SK-N-MC (cell line): ENCODE measurements around the gene GPR17.

Experiments used
- EZH2 ChIP-seq: fragments of 200-600 bp; sonication (generic); IDR thresholded peaks from one replicate; pipeline ENCODE4 v1.6.1; 2017; ENCODE audit warnings: antibody characterized with exemption
- FOXP2 ChIP-seq: optimal IDR thresholded peaks from 2 replicates; pipeline ENCODE3; 2011; ENCODE audit warnings: mild to moderate bottlenecking, moderate library complexity; ENCODE audit not compliant: insufficient read depth; ENCODE audit errors: extremely low read length, control extremely low read depth

DNA sequence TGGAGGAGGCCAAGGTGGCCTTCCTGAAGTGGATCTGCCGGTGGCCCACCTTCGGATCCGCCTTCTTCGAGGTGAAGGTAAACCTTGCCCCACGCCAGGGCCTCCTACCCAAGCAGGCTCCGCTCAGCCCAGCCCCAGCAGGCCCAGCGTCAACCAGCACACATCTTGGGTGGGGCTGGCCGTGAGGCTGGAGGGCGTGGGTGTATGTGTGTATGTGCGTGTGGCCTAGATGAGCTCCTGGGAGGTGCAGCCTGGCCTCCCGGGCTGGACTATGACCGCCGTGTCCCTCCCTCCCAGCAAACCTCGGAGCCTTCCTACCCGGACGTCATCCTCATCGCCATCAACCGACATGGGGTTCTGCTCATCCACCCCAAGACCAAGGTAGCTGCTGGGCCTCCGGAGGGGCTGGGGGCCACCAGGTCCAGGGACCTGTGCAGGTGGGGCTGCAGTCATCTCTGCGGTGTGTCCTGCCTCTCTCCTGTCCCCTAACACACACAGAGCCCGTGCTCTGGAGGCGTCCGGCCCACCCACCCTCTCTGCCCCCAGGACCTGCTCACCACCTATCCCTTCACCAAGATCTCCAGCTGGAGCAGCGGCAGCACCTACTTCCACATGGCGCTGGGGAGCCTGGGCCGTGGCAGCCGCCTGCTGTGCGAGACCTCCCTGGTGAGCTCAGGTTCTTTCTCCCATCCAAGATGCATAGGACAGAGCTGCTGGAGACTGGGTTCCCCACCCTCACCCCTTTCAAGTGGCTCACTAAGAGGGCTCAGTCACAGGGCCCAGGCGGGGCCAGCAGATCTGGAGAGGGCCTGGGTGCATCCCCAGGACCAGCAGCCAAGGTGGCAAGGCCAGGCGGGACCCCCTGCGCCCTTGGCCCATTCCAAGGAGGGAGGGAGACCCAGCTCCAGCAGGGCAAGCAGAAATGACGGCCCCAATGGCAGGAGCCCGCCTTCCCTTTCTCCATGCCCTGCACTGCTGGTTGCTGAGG, 9.4 kb upstream of the GPR17 start:
- TF ChIP-seq EZH2 = no peak
- no peak for TF ChIP-seq FOXP2
